ENCODE data around the gene SLC35D3.
"Not testable (repeated sequence)": the region's sequence is repeated elsewhere in the genome, so short reads cannot be mapped to it uniquely, and the experiment has no call there.

The SLC35D3 gene

GRCh38 chr6:136923116-136923953 lies 1.2 kb downstream of the SLC35D3 start:
- no peak for DNase-seq (ENCODE audit: extremely low read depth in 1 of 2, low read depth in 1 of 2)

GRCh38 chr6:136923954-136924673 lies 2.0 kb downstream of the SLC35D3 start:
- DNase-seq (ENCODE audit: extremely low read depth in 1 of 2, low read depth in 1 of 2) = no peak

- DNase-seq (ENCODE audit: extremely low read depth in 1 of 2, low read depth in 1 of 2) = no peak
These were observed 4.3 kb downstream of the SLC35D3 start for GRCh38 chr6:136926383-136926782.

GRCh38 chr6:136927292-136927691 lies 5.2 kb downstream of the SLC35D3 start:
- no peak for DNase-seq (ENCODE audit: extremely low read depth in 1 of 2, low read depth in 1 of 2)

GRCh38 chr6:136930528-136930927 lies 8.4 kb downstream of the SLC35D3 start:
- no peak for DNase-seq (ENCODE audit: extremely low read depth in 1 of 2, low read depth in 1 of 2)

- no peak for DNase-seq (ENCODE audit: extremely low read depth in 1 of 2, low read depth in 1 of 2)
These were observed 10.5 kb downstream of the SLC35D3 start for GRCh38 chr6:136932599-136932998.

GRCh38 chr6:136945072-136945471 lies 23.0 kb downstream of the SLC35D3 start:
- DNase-seq (ENCODE audit: extremely low read depth in 1 of 2, low read depth in 1 of 2) = no peak

GRCh38 chr6:136945711-136946121 lies 23.6 kb downstream of the SLC35D3 start:
- no peak for DNase-seq (ENCODE audit: extremely low read depth in 1 of 2, low read depth in 1 of 2)

GRCh38 chr6:136947037-136947436 lies 24.9 kb downstream of the SLC35D3 start:
- DNase-seq (ENCODE audit: extremely low read depth in 1 of 2, low read depth in 1 of 2) = no peak

- DNase-seq (ENCODE audit: extremely low read depth in 1 of 2, low read depth in 1 of 2) = not testable (repeated sequence)
These were observed 27.9 kb downstream of the SLC35D3 start for GRCh38 chr6:136949957-136950356.

- no peak for DNase-seq (ENCODE audit: extremely low read depth in 1 of 2, low read depth in 1 of 2)
These were observed 28.5 kb downstream of the SLC35D3 start for GRCh38 chr6:136950436-136951126.

- DNase-seq (ENCODE audit: extremely low read depth in 1 of 2, low read depth in 1 of 2) = no peak
These were observed 30.7 kb downstream of the SLC35D3 start for GRCh38 chr6:136952714-136953260.

GRCh38 chr6:136955123-136955522 lies 33.0 kb downstream of the SLC35D3 start:
- no peak for DNase-seq (ENCODE audit: extremely low read depth in 1 of 2, low read depth in 1 of 2)

- no peak for DNase-seq (ENCODE audit: extremely low read depth in 1 of 2, low read depth in 1 of 2)
These were observed 34.8 kb downstream of the SLC35D3 start for GRCh38 chr6:136956590-136957544.

- no peak for DNase-seq (ENCODE audit: extremely low read depth in 1 of 2, low read depth in 1 of 2)
These were observed 36.1 kb downstream of the SLC35D3 start for GRCh38 chr6:136958168-136958567.

- no peak for DNase-seq (ENCODE audit: extremely low read depth in 1 of 2, low read depth in 1 of 2)
These were observed 37.4 kb downstream of the SLC35D3 start for GRCh38 chr6:136959471-136959891.

GRCh38 chr6:136959935-136960334 lies 37.8 kb downstream of the SLC35D3 start:
- not testable (repeated sequence) for DNase-seq (ENCODE audit: extremely low read depth in 1 of 2, low read depth in 1 of 2)

GRCh38 chr6:136960781-136961180 lies 38.7 kb downstream of the SLC35D3 start:
- DNase-seq (ENCODE audit: extremely low read depth in 1 of 2, low read depth in 1 of 2) = no peak

GRCh38 chr6:136961848-136962247 lies 39.7 kb downstream of the SLC35D3 start:
- DNase-seq (ENCODE audit: extremely low read depth in 1 of 2, low read depth in 1 of 2) = no peak

- DNase-seq (ENCODE audit: extremely low read depth in 1 of 2, low read depth in 1 of 2) = no peak
These were observed 40.6 kb downstream of the SLC35D3 start for GRCh38 chr6:136962661-136963060.
